Amniotic epithelial cell (primary cell): Measurements from ENCODE around the gene UBA6.

Experiments used
- DNase-seq: peaks from one replicate; pipeline ENCODE4 v3.0.0-alpha.2; 2010; ENCODE audit warnings: low read depth

UBA6 gene

DNA sequence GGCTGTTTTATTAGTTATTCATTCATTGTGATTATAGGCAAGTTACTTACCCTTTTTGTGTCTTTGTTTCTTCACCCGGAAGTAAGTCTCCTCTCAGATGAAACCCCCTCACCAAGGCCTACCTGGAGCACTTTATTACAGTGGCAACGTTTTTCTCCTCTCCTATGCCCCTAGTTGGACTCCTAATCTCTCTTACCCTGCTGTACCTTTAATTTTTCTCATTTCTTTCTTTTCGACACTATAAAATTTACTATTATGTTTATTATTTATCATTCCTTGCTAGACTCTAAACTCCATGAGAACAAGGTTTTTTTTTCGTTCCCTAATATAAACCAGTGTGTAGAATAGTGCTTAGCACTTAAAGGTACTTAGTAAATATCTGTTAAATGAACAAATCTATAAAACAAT lies 124.9 kb downstream of the UBA6 start:
- no peak for DNase-seq

DNA sequence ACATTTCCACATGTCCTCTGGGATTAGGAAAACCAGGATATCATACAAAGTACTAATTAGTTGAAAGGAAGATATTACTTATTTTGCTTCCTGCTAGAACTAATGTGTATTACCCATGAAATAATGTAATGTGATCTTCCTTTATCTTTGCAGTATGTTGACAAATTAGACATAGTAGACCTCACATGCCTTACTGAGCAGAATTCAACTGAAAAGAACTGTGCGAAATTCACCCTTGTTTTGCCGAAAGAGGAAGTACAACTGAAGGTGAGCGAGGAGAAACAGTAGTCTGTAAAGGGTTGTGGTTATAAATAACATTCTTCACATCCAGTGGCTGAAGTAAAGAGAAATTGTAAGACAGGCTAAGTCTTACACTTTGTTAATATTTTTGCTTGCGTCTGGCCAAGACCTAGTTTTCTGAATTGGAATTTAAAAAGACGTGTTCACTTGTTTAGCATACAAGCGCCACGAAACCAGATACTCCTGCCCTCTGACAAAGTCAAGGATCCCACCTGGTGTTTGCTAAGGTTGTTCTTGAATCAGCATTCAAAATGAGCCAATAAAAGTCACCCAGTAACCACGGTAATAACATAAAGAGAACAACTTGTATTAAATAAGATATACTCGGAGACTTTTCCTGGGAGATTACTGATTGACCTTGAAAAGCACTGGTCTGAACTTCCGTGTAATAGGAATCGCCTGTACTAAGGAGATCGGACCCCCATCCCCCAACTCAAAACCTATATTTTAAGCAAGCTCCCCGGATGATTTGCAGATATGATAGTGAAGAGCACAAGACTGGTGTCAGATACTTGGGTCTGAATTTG lies 125.5 kb downstream of the UBA6 start:
- peak; percentile 24 for DNase-seq

DNA sequence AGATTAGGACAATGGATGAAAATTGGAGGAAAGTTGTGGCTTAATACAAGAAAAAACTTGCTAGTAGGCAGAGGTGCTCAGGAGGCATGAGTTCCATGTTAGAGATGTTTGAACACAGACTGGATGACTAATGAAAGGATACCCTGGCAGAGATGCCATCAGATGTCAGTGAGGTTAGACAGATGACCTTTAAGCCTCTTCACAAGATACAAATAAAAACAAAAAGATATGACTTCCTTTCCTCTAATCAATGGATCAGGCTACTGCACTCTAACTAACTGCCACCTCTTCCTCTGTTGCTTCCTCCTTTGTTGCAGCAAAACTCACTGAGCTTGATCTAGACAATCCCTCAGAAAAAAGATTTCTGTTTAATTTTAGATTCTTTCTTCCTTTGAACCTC lies 127.8 kb downstream of the UBA6 start:
- DNase-seq = no peak

DNA sequence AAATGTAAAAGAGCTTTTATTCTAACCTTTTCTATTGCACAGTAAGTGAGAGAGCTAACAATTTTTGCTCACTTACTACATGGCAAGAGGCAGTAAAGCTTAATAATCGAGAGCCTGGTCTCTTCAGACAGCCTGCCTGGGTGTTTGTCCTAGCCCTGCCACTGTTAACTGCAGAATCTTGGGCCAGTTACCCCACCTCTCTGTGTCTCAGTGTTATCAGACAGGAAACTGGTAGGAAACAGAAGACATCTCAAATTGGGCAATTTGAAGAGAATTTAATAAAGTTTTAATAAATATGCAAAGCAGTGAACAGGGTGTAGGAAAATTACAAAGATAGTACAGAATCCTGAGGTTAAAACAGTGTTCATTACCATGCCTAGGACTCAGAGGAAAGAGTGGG lies 129.0 kb downstream of the UBA6 start:
- DNase-seq = no peak

DNA sequence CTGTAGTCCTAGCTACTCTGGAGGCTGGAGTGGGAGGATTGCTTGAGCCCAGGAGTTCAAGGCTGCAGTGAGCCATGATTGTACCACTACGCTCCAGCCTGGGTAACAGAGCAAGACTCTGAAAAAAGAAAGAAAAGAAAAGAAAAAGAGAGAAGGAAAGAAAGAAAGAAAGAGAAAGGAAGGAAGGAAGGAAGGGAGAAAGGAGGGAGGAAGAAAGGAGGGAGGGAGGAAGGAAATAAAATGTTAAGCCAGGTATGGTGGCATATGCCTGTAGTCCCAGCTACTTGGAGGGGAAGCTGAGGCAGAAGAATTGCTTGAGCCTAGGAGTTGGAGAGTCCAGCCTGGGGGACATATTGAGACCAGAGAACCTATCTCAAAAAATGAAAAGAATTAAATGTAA lies 130.4 kb downstream of the UBA6 start:
- no peak for DNase-seq

DNA sequence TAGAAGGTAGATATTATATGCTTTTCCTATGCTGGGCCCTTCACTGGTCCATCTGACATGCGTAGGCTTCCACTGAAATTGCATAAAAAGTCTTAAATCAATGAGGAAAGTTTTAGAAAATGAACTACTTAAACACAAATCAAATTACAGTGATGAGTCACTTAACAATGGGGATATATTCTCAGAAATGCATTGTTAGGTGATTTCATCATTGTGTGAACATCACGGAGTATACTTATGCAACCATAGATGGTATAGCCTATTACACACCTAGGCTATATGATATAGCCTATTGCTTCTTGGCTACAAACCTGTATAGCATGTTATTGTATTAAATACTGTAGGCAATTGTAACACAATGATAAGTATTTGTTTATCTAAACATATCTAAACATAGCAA lies 132.1 kb downstream of the UBA6 start:
- peak; percentile 35 for DNase-seq

DNA sequence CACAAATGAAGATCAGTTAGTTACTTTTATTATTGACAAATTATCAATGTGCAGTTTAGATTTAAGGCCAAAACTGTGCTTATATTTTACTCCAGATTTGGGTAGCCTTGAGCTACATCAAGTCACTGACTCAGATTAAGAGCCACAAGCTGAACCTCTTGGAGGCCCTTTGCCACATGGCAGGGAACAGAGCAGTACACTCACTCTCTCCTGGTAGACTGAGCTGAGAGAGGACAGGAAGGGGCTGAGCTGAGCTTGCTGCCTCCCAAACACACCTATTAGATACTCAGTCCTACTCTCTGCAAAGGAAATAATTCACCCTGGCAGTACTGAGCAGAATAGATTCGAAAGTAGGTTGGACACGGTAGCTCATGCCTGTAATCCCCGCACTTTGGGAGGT lies 134.6 kb downstream of the UBA6 start:
- DNase-seq = no peak

DNA sequence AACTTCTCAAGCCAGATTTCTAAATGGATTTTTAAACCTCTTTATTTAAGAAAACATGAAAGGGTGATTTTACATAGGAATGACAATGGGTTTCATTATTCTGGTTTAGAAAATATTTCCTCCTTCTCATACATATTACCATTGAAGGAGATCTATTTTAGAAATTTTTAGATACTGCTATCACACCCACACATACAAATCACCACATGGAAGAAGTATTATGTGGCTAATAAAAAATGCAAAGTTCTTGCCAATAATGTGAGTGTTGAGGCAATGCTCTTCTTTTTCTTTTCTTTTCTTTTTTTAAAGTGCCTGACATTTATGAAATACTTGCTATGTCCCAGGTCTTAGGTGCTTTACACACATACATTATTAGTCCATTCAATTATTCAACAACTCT lies 135.7 kb downstream of the UBA6 start:
- peak; percentile 72 for DNase-seq
